GM23338 (cell line): ENCODE data around the gene SEC63. TPM values are rescaled to one million over a fixed set of nuclear protein-coding genes. Genes with fewer than 3 reads are reported as not detected.

ENCODE experiments used
- ATAC-seq: fragments of 200-7000 bp; cut with Tn5 transposase; 3 replicates; pipeline ENCODE4 v1.9.1; 2020
- DNase-seq: peaks from one replicate; pipeline ENCODE4 v3.0.0-alpha.2; 2015; ENCODE audit warnings: low spot score
- H2AFZ ChIP-seq: fragments of 200-600 bp; sonication (generic); 2 replicates; pipeline ENCODE4 v1.8.0; 2016; ENCODE audit warnings: antibody characterized with exemption, mild to moderate bottlenecking, moderate library complexity
- H3F3A ChIP-seq: fragments of 200-600 bp; sonication (generic); replicated peaks from 2 replicates; pipeline ENCODE4 v1.8.0; 2017; ENCODE audit warnings: antibody characterized with exemption, mixed run types, low read depth
- H3K27ac ChIP-seq: fragments of 200-600 bp; sonication (generic); 2 replicates; pipeline ENCODE4 v1.6.1; 2016; ENCODE audit warnings: low read depth
- H3K27me3 ChIP-seq: fragments of 200-600 bp; sonication (generic); 2 replicates; pipeline ENCODE4 v1.8.0; 2016; ENCODE audit warnings: mild to moderate bottlenecking, mixed run types, moderate library complexity; ENCODE audit not compliant: insufficient read depth
- H3K36me3 ChIP-seq: fragments of 200-600 bp; sonication (generic); 2 replicates; pipeline ENCODE4 v1.8.0; 2016; ENCODE audit warnings: mild to moderate bottlenecking; ENCODE audit not compliant: insufficient read depth
- H3K4me1 ChIP-seq: fragments of 200-600 bp; sonication (generic); 2 replicates; pipeline ENCODE4 v1.8.0; 2016; ENCODE audit warnings: mild to moderate bottlenecking, moderate library complexity; ENCODE audit not compliant: insufficient read depth
- H3K4me2 ChIP-seq: fragments of 200-600 bp; sonication (generic); 2 replicates; pipeline ENCODE4 v1.7.1; 2017; ENCODE audit warnings: mixed run types
- H3K4me3 ChIP-seq: fragments of 200-600 bp; sonication (generic); 2 replicates; pipeline ENCODE4 v1.6.1; 2016; ENCODE audit warnings: mixed run types
- H3K79me2 ChIP-seq: fragments of 200-600 bp; sonication (generic); replicated peaks from 2 replicates; pipeline ENCODE4 v1.8.0; 2017; ENCODE audit warnings: mild to moderate bottlenecking; ENCODE audit not compliant: insufficient read depth
- H3K9me2 ChIP-seq: fragments of 200-600 bp; sonication (generic); 2 replicates; pipeline ENCODE4 v1.8.0; 2017; ENCODE audit not compliant: insufficient read depth
- H4K20me1 ChIP-seq: fragments of 200-600 bp; sonication (generic); replicated peaks from 2 replicates; pipeline ENCODE4 v1.8.0; 2017; ENCODE audit warnings: mild to moderate bottlenecking; ENCODE audit not compliant: insufficient read depth
- H3K27ac Mint-ChIP-seq: 2 replicates; pipeline ENCODE4 v1.8.0; 2020; ENCODE audit warnings: inconsistent platforms, mild to moderate bottlenecking, moderate library complexity, mixed read lengths
- H3K27me3 Mint-ChIP-seq: 3 replicates; pipeline ENCODE4 v1.8.0; 2022; ENCODE audit warnings: low read depth, mild to moderate bottlenecking, moderate library complexity, mixed read lengths, inconsistent platforms; ENCODE audit not compliant: insufficient read depth, poor library complexity
- H3K36me3 Mint-ChIP-seq: 3 replicates; pipeline ENCODE4 v1.8.0; 2021; ENCODE audit warnings: low read depth, mild to moderate bottlenecking, inconsistent platforms, moderate library complexity, mixed read lengths
- H3K4me1 Mint-ChIP-seq: 3 replicates; pipeline ENCODE4 v1.8.0; 2020; ENCODE audit warnings: mild to moderate bottlenecking, inconsistent platforms, mixed read lengths
- H3K4me3 Mint-ChIP-seq: 3 replicates; pipeline ENCODE4 v1.8.0; 2021; ENCODE audit warnings: moderate library complexity, mild to moderate bottlenecking, inconsistent platforms, mixed read lengths
- H3K9me3 Mint-ChIP-seq: 3 replicates; pipeline ENCODE4 v1.8.0; 2020; ENCODE audit warnings: moderate library complexity, mild to moderate bottlenecking, inconsistent platforms, mixed read lengths
- CREB1 ChIP-seq: fragments of 250-450 bp; sonication (Bioruptor Pico); IDR thresholded peaks from 2 replicates; pipeline ENCODE4 v1.5.0; 2020; ENCODE audit warnings: low read depth, mild to moderate bottlenecking, moderate library complexity
- ETS1 ChIP-seq: IDR thresholded peaks from 2 replicates; pipeline ENCODE4 v1.6.1; 2016; ENCODE audit warnings: antibody characterized with exemption
- EZH2phosphoT487 ChIP-seq: fragments of 200-600 bp; sonication (generic); IDR thresholded peaks from one replicate; pipeline ENCODE4 v1.8.1; 2018; ENCODE audit warnings: antibody characterized with exemption; ENCODE audit not compliant: unreplicated experiment
- REST ChIP-seq: IDR thresholded peaks from one replicate; pipeline ENCODE4 v1.6.1; 2018; ENCODE audit warnings: antibody characterized with exemption; ENCODE audit not compliant: unreplicated experiment
- STAT1 ChIP-seq: IDR thresholded peaks from one replicate; pipeline ENCODE4 v1.6.1; 2016; ENCODE audit warnings: antibody characterized with exemption; ENCODE audit not compliant: unreplicated experiment
- ZNF114 ChIP-seq: fragments of 250-450 bp; sonication (Bioruptor Pico); IDR thresholded peaks from 2 replicates; pipeline ENCODE4 v1.5.0; 2020; ENCODE audit warnings: mild to moderate bottlenecking, moderate library complexity
- polyA plus RNA-seq: library from polyadenylated mRNA; unstranded; fragments of >200 nt; fragmentation: Nextera tagmentation; extraction: Ambion mirVana; gene quantifications from 2 replicates; pipeline ENCODE4 v1.2.1, GENCODE V29; 2016
- total RNA-seq: library from RNA; depleted of rRNA; stranded (reverse); fragments of >200 nt; shearing (Covaris generic); gene quantifications from 2 replicates; pipeline ENCODE4 v1.2.3, GENCODE V29; 2014

SEC63 gene
- total and polyA plus RNA-seq, 2 experiments from 2014 or later: 48.2 to 124 TPM

- Histone ChIP-seq H3K9me2 (no peaks in the 10 kb centered on the region), H3K4me1 (no peaks in the 10 kb centered on the region; the same call in 1 of the 2 replicates), H3K27ac (no peak overlapping the region), H3K36me3 (no peaks in the 10 kb centered on the region), H3K27me3 (no peaks in the 10 kb centered on the region), H3F3A (no peaks in the 10 kb centered on the region), H3K79me2 (no peaks in the 10 kb centered on the region), H3K4me2 (no peak overlapping the region), H2AFZ (peak overlapping the region; percentile 85; the same call in 1 of the 2 replicates), H3K4me3 (no peak overlapping the region), H4K20me1 (no peaks in the 10 kb centered on the region)
- Mint-ChIP-seq H3K36me3 (no peaks in the 10 kb centered on the region), H3K27me3 (peaks cover 3% of the 10 kb centered on the region), H3K27ac (no peak overlapping the region), H3K4me3 (no peak overlapping the region), H3K4me1 (peaks cover 9% of the 10 kb centered on the region), H3K9me3 (no peaks in the 10 kb centered on the region)
- no peak for DNase-seq
- ATAC-seq: no peak
- no peak for TF ChIP-seq CREB1 (CRISPR knock-in tag)
- no peak for TF ChIP-seq ETS1
- TF ChIP-seq REST: no peak
- no peak for TF ChIP-seq EZH2phosphoT487
- no peak for TF ChIP-seq ZNF114
These were observed 127.9 kb downstream of the SEC63 start for GRCh38 chr6:107830060-107830459.

DNA sequence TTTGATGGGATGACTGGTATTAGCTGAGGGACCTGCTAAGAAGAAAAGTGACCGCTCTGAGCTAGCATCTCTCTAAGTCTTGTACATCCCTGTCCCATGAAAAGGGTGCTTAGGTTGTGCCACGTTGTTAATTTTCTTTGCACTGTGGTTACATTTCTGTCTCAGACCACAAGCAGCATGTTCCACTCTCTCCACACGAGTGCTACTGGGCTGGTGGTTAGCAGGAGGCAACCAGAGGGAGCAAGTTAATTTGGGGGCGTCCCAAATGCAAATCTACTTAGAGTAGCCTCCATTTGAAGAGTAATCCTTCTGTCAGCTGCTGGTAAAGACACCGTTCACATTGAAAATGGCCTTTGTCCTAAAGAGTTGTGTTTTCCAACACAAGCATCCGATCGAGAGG lies 130.5 kb downstream of the SEC63 start:
- no peaks in the 10 kb centered on the region for H3K36me3 Mint-ChIP-seq
- TF ChIP-seq REST: no peak
- no peak for TF ChIP-seq STAT1
- TF ChIP-seq ETS1: no peak
- Histone ChIP-seq H3K27me3 (no peaks in the 10 kb centered on the region), H3K36me3 (no peaks in the 10 kb centered on the region), H4K20me1 (no peaks in the 10 kb centered on the region), H2AFZ (peak overlapping the region; percentile 87; the same call in 1 of the 2 replicates), H3F3A (no peaks in the 10 kb centered on the region), H3K4me2 (no peak overlapping the region), H3K4me1 (no peaks in the 10 kb centered on the region; the same call in 1 of the 2 replicates), H3K27ac (no peak overlapping the region), H3K4me3 (no peak overlapping the region), H3K9me2 (no peaks in the 10 kb centered on the region), H3K79me2 (no peaks in the 10 kb centered on the region)
- H3K4me3 Mint-ChIP-seq: no peak overlapping the region
- peak; percentile 20 for DNase-seq
- H3K27ac Mint-ChIP-seq: no peak overlapping the region
- ATAC-seq: no peak
- H3K27me3 Mint-ChIP-seq: peaks cover 3% of the 10 kb centered on the region
- no peaks in the 10 kb centered on the region for H3K9me3 Mint-ChIP-seq
- peaks cover 7% of the 10 kb centered on the region for H3K4me1 Mint-ChIP-seq
